GM21717 (cell line): ENCODE measurements around the gene ZNF385D.

ENCODE experiments used
- ATAC-seq: cut with Tn5 transposase; IDR thresholded peaks from one replicate; pipeline ENCODE4 v1.9.1; 2021; ENCODE audit warnings: mild to moderate bottlenecking, moderate library complexity; ENCODE audit not compliant: unreplicated experiment

Gene ZNF385D

GRCh38 chr3:21750080-21750696 lies 822 bp downstream of the ZNF385D start:
- no peak for ATAC-seq

- ATAC-seq: no peak
Observed at GRCh38 chr3:21747966-21748555, 2.9 kb downstream of the ZNF385D start.

- no peak for ATAC-seq
Observed at GRCh38 chr3:21747376-21747775, 3.6 kb downstream of the ZNF385D start.

- no peak for ATAC-seq
Observed at GRCh38 chr3:21745966-21746365, 5.0 kb downstream of the ZNF385D start.

GRCh38 chr3:21744793-21745192 lies 6.2 kb downstream of the ZNF385D start:
- ATAC-seq: no peak

- ATAC-seq: no peak
Observed at GRCh38 chr3:21738935-21739702, 11.9 kb downstream of the ZNF385D start.

- ATAC-seq: no peak
Observed at GRCh38 chr3:21738283-21738682, 12.7 kb downstream of the ZNF385D start.

- no peak for ATAC-seq
Observed at GRCh38 chr3:21734746-21735145, 16.3 kb downstream of the ZNF385D start.

GRCh38 chr3:21729888-21730459 lies 21.0 kb downstream of the ZNF385D start:
- ATAC-seq: no peak

- no peak for ATAC-seq
Observed at GRCh38 chr3:21729331-21729730, 21.7 kb downstream of the ZNF385D start.

- ATAC-seq: no peak
Observed at GRCh38 chr3:21722768-21723167, 28.2 kb downstream of the ZNF385D start.

GRCh38 chr3:21722301-21722700 lies 28.7 kb downstream of the ZNF385D start:
- ATAC-seq: no peak

- ATAC-seq: no peak
Observed at GRCh38 chr3:21718943-21719591, 31.9 kb downstream of the ZNF385D start.

GRCh38 chr3:21718161-21718765 lies 32.7 kb downstream of the ZNF385D start:
- ATAC-seq: no peak

- no peak for ATAC-seq
Observed at GRCh38 chr3:21715662-21716061, 35.3 kb downstream of the ZNF385D start.

GRCh38 chr3:21705769-21706168 lies 45.2 kb downstream of the ZNF385D start:
- no peak for ATAC-seq

- no peak for ATAC-seq
Observed at GRCh38 chr3:21704796-21705195, 46.2 kb downstream of the ZNF385D start.

- ATAC-seq: no peak
Observed at GRCh38 chr3:21703291-21703690, 47.7 kb downstream of the ZNF385D start.

- ATAC-seq: no peak
Observed at GRCh38 chr3:21697707-21698106, 53.3 kb downstream of the ZNF385D start.

GRCh38 chr3:21694506-21694905 lies 56.5 kb downstream of the ZNF385D start:
- no peak for ATAC-seq

GRCh38 chr3:21691036-21691435 lies 60.0 kb downstream of the ZNF385D start:
- no peak for ATAC-seq
